Activated T-helper 1 cell treated with anti-CD3 and anti-CD28 coated beads, Interleukin-12 subunit alpha, Interleukin-12 subunit beta, Interleukin-2, Interleukin-4 antibody, amounts not matched to agents 30 ng/mL and 10 ng/mL and 1 ng/mL, durations not matched to agents 14 hours and 24 hours and 36 hours (primary cell): ENCODE measurements around the gene RPH3AL. TPM values are rescaled to one million over a fixed set of nuclear protein-coding genes. Genes with fewer than 3 reads are reported as not detected.

Experiments
- DNase-seq: peaks from one replicate; pipeline ENCODE4 v3.0.0; 2021; ENCODE audit warnings: low spot score
- H3K27ac Mint-ChIP-seq: one replicate; pipeline ENCODE4 v1.8.0; 2021; ENCODE audit warnings: mild to moderate bottlenecking, mixed read lengths
- H3K27me3 Mint-ChIP-seq: one replicate; pipeline ENCODE4 v1.8.0; 2022; ENCODE audit warnings: mild to moderate bottlenecking, moderate library complexity, mixed read lengths; ENCODE audit not compliant: insufficient read depth
- H3K36me3 Mint-ChIP-seq: one replicate; pipeline ENCODE4 v1.8.0; 2021; ENCODE audit warnings: low read depth, mixed read lengths
- H3K4me1 Mint-ChIP-seq: one replicate; pipeline ENCODE4 v1.8.0; 2021; ENCODE audit warnings: low read depth, mixed read lengths
- H3K4me3 Mint-ChIP-seq: one replicate; pipeline ENCODE4 v1.8.0; 2021; ENCODE audit warnings: mild to moderate bottlenecking, moderate library complexity, mixed read lengths
- H3K9me3 Mint-ChIP-seq: one replicate; pipeline ENCODE4 v1.8.0; 2021; ENCODE audit warnings: mixed read lengths
- intact Hi-C: fragments of 100-400 bp; cut with micrococcal nuclease; formaldehyde crosslinking; loops from one replicate; pipeline ENCODE4 v1.15.1; 2024
- total RNA-seq: library from RNA; stranded (reverse); gene quantifications from 2 replicates; pipeline ENCODE4 v1.2.3, GENCODE V29; 2022

RPH3AL gene
- 2.3 and 3.2 TPM in 2 replicates for total RNA-seq

- Mint-ChIP-seq H3K27ac (no peak within 1 kb of the TSS), H3K4me3 (no peak within 1 kb of the TSS), H3K36me3 (no peaks in the 10 kb centered on the region), H3K9me3 (peaks cover 13% of the 10 kb centered on the region), H3K27me3 (no peaks in the 10 kb centered on the region), H3K4me1 (no peaks in the 10 kb centered on the region)
- intact Hi-C loops, result no loop called here
- no peak for DNase-seq
Measured at GRCh38 chr17:352421-353212, at the start of gene RPH3AL. TSS of gene RPH3AL (minus strand) at chr17:352807. CDS start at chr17:327543, 25,264 bp downstream.

- no peak for DNase-seq
- Mint-ChIP-seq H3K27ac (no peak overlapping the region), H3K36me3 (peaks cover 26% of the 10 kb centered on the region), H3K9me3 (no peaks in the 10 kb centered on the region), H3K4me3 (no peak overlapping the region), H3K4me1 (peaks cover 4% of the 10 kb centered on the region), H3K27me3 (no peaks in the 10 kb centered on the region)
- intact Hi-C loops, result no loop called here
Measured at GRCh38 chr17:400257-400656, 47.6 kb upstream of the RPH3AL start.

GRCh38 chr17:396788-397187 lies 44.2 kb upstream of the RPH3AL start:
- Mint-ChIP-seq H3K36me3 (peaks cover 22% of the 10 kb centered on the region), H3K4me3 (no peak overlapping the region), H3K4me1 (peaks cover 6% of the 10 kb centered on the region), H3K27ac (no peak overlapping the region), H3K9me3 (no peaks in the 10 kb centered on the region), H3K27me3 (no peaks in the 10 kb centered on the region)
- no peak for DNase-seq
- intact Hi-C loops, result no loop called here

- no peak for DNase-seq
- H3K27ac Mint-ChIP-seq, result no peak overlapping the region
- intact Hi-C loops, result no loop called here
Measured at GRCh38 chr17:395974-396373, 43.4 kb upstream of the RPH3AL start.

GRCh38 chr17:395179-395578 lies 42.6 kb upstream of the RPH3AL start:
- Mint-ChIP-seq H3K4me3 (no peak overlapping the region), H3K27ac (no peak overlapping the region), H3K9me3 (no peaks in the 10 kb centered on the region), H3K27me3 (no peaks in the 10 kb centered on the region), H3K4me1 (peaks cover 6% of the 10 kb centered on the region), H3K36me3 (peaks cover 12% of the 10 kb centered on the region)
- intact Hi-C loops, result no loop called here
- DNase-seq, result no peak

More at GRCh38 chr17:395974-396373, 43.4 kb upstream of the RPH3AL start:
- H3K4me3 Mint-ChIP-seq, result no peak overlapping the region
- no peaks in the 10 kb centered on the region for H3K27me3 Mint-ChIP-seq
- peaks cover 18% of the 10 kb centered on the region for H3K36me3 Mint-ChIP-seq
- H3K4me1 Mint-ChIP-seq, result peaks cover 6% of the 10 kb centered on the region
- H3K9me3 Mint-ChIP-seq, result no peaks in the 10 kb centered on the region

GRCh38 chr17:394718-395095 lies 42.1 kb upstream of the RPH3AL start:
- Mint-ChIP-seq H3K4me1 (peaks cover 6% of the 10 kb centered on the region), H3K27ac (no peak overlapping the region), H3K4me3 (no peak overlapping the region), H3K9me3 (no peaks in the 10 kb centered on the region), H3K27me3 (no peaks in the 10 kb centered on the region), H3K36me3 (peaks cover 12% of the 10 kb centered on the region)
- no peak for DNase-seq
- intact Hi-C loops, result no loop called here

GRCh38 chr17:393806-394717 lies 41.5 kb upstream of the RPH3AL start:
- Mint-ChIP-seq H3K9me3 (no peaks in the 10 kb centered on the region), H3K4me1 (peaks cover 6% of the 10 kb centered on the region), H3K27me3 (no peaks in the 10 kb centered on the region), H3K4me3 (no peak overlapping the region), H3K36me3 (peaks cover 12% of the 10 kb centered on the region), H3K27ac (no peak overlapping the region)
- DNase-seq, result no peak
- intact Hi-C loops, result no loop called here

- H3K27me3 Mint-ChIP-seq, result peaks cover 11% of the 10 kb centered on the region
- no peak overlapping the region for H3K27ac Mint-ChIP-seq
- H3K4me1 Mint-ChIP-seq, result peaks cover 7% of the 10 kb centered on the region
- intact Hi-C loops, result no loop called here
- no peak for DNase-seq
- H3K36me3 Mint-ChIP-seq, result peaks cover 12% of the 10 kb centered on the region
- no peaks in the 10 kb centered on the region for H3K9me3 Mint-ChIP-seq
- H3K4me3 Mint-ChIP-seq, result no peak overlapping the region
Measured at GRCh38 chr17:391850-392249, 39.2 kb upstream of the RPH3AL start.

GRCh38 chr17:390025-390424 lies 37.4 kb upstream of the RPH3AL start:
- no peak overlapping the region for H3K27ac Mint-ChIP-seq
- intact Hi-C loops, result no loop called here
- peaks cover 5% of the 10 kb centered on the region for H3K36me3 Mint-ChIP-seq
- peaks cover 15% of the 10 kb centered on the region for H3K27me3 Mint-ChIP-seq
- peaks cover 12% of the 10 kb centered on the region for H3K4me1 Mint-ChIP-seq
- no peaks in the 10 kb centered on the region for H3K9me3 Mint-ChIP-seq
- no peak for DNase-seq
- H3K4me3 Mint-ChIP-seq, result no peak overlapping the region

- Mint-ChIP-seq H3K27ac (no peak overlapping the region), H3K27me3 (peaks cover 28% of the 10 kb centered on the region), H3K36me3 (no peaks in the 10 kb centered on the region), H3K4me1 (peaks cover 5% of the 10 kb centered on the region), H3K4me3 (peak overlapping the region; percentile 19), H3K9me3 (no peaks in the 10 kb centered on the region)
- no peak for DNase-seq
- intact Hi-C loops, result no loop called here
Measured at GRCh38 chr17:388087-388486, 35.5 kb upstream of the RPH3AL start.

- DNase-seq, result peak; percentile 46
- intact Hi-C loops, result loop anchor here (2.0 kb wide), 1 partner anchor 242 kb away; no protein-coding TSS in a partner anchor
- peak overlapping the region; percentile 86 for H3K4me3 Mint-ChIP-seq
- H3K27ac Mint-ChIP-seq, result peak overlapping the region; percentile 11
- H3K36me3 Mint-ChIP-seq, result peaks cover 2% of the 10 kb centered on the region
- H3K9me3 Mint-ChIP-seq, result peaks cover 4% of the 10 kb centered on the region
- H3K4me1 Mint-ChIP-seq, result peaks cover 10% of the 10 kb centered on the region
- H3K27me3 Mint-ChIP-seq, result peaks cover 29% of the 10 kb centered on the region
Measured at GRCh38 chr17:386141-386876, 33.7 kb upstream of the RPH3AL start.

- no peak overlapping the region for H3K27ac Mint-ChIP-seq
- intact Hi-C loops, result loop anchor here (1.0 to 2.0 kb wide), 2 partner anchors 25 to 241 kb away; a partner anchor contains a TSS
- peaks cover 10% of the 10 kb centered on the region for H3K4me1 Mint-ChIP-seq
- no peak for DNase-seq
- H3K36me3 Mint-ChIP-seq, result peaks cover 2% of the 10 kb centered on the region
- peaks cover 29% of the 10 kb centered on the region for H3K27me3 Mint-ChIP-seq
- peaks cover 4% of the 10 kb centered on the region for H3K9me3 Mint-ChIP-seq
- H3K4me3 Mint-ChIP-seq, result no peak overlapping the region
Measured at GRCh38 chr17:385836-386140, 33.2 kb upstream of the RPH3AL start.
